HG02759 (cell line): ENCODE measurements around the gene SERTM2.

Source experiments
- ATAC-seq: cut with Tn5 transposase; IDR thresholded peaks from one replicate; pipeline ENCODE4 v1.9.1; 2021; ENCODE audit warnings: mild to moderate bottlenecking, moderate library complexity; ENCODE audit not compliant: unreplicated experiment

Gene SERTM2

GRCh38 chrX:111555406-111555958 is 44.0 kb downstream of the SERTM2 start:
- no peak for ATAC-seq

GRCh38 chrX:111560801-111561200 is 49.4 kb downstream of the SERTM2 start:
- no peak for ATAC-seq

- ATAC-seq: no peak
Measured at GRCh38 chrX:111561851-111562250, 50.4 kb downstream of the SERTM2 start.

GRCh38 chrX:111567542-111568255 is 56.3 kb downstream of the SERTM2 start:
- no peak for ATAC-seq

- no peak for ATAC-seq
Measured at GRCh38 chrX:111568354-111568753, 56.9 kb downstream of the SERTM2 start.

- ATAC-seq: no peak
Measured at GRCh38 chrX:111568817-111569216, 57.4 kb downstream of the SERTM2 start.
